Brain pericyte (primary cell): ENCODE data around the gene STIM2.
"Not testable (repeated sequence)": the region's sequence is repeated elsewhere in the genome, so short reads cannot be mapped to it uniquely, and the experiment has no call there.

Experiments
- DNase-seq: peaks from one replicate; pipeline ENCODE4 v3.0.0-alpha.2; 2012; ENCODE audit warnings: low read depth, low spot score

Gene STIM2

GRCh38 chr4:26953366-26953765 lies 92.7 kb downstream of the STIM2 start:
- DNase-seq: no peak

- no peak for DNase-seq
Observed at GRCh38 chr4:26953770-26954423, 93.3 kb downstream of the STIM2 start.

- no peak for DNase-seq
Observed at GRCh38 chr4:26955241-26955640, 94.6 kb downstream of the STIM2 start.

- DNase-seq: no peak
Observed at GRCh38 chr4:26958925-26959653, 98.4 kb downstream of the STIM2 start.

GRCh38 chr4:26959654-26960047 lies 99.0 kb downstream of the STIM2 start:
- no peak for DNase-seq

- no peak for DNase-seq
Observed at GRCh38 chr4:26962720-26963119, 102.1 kb downstream of the STIM2 start.

- no peak for DNase-seq
Observed at GRCh38 chr4:26964512-26964911, 103.9 kb downstream of the STIM2 start.

- no peak for DNase-seq
Observed at GRCh38 chr4:26964994-26965393, 104.4 kb downstream of the STIM2 start.

- DNase-seq: not testable (repeated sequence)
Observed at GRCh38 chr4:26975464-26976181, 115.0 kb downstream of the STIM2 start.

- DNase-seq: no peak
Observed at GRCh38 chr4:26978387-26979053, 117.9 kb downstream of the STIM2 start.

- no peak for DNase-seq
Observed at GRCh38 chr4:26984896-26985295, 124.3 kb downstream of the STIM2 start.

- no peak for DNase-seq
Observed at GRCh38 chr4:26985873-26986272, 125.2 kb downstream of the STIM2 start.

- DNase-seq: no peak
Observed at GRCh38 chr4:26987191-26987590, 126.5 kb downstream of the STIM2 start.

GRCh38 chr4:26991057-26991456 lies 130.4 kb downstream of the STIM2 start:
- DNase-seq: no peak

- DNase-seq: no peak
Observed at GRCh38 chr4:26992657-26993361, 132.2 kb downstream of the STIM2 start.

- DNase-seq: no peak
Observed at GRCh38 chr4:26993539-26993938, 132.9 kb downstream of the STIM2 start.

GRCh38 chr4:26993967-26994366 lies 133.3 kb downstream of the STIM2 start:
- no peak for DNase-seq

- DNase-seq: no peak
Observed at GRCh38 chr4:26995316-26995715, 134.7 kb downstream of the STIM2 start.

GRCh38 chr4:26996745-26997144 lies 136.1 kb downstream of the STIM2 start:
- no peak for DNase-seq

- no peak for DNase-seq
Observed at GRCh38 chr4:26999689-27000088, 139.0 kb downstream of the STIM2 start.

GRCh38 chr4:27000122-27000521 lies 139.5 kb downstream of the STIM2 start:
- no peak for DNase-seq

- DNase-seq: no peak
Observed at GRCh38 chr4:27000820-27001219, 140.2 kb downstream of the STIM2 start.
